ENCODE measurements around the gene AMOT. TPM values are rescaled to one million over a fixed set of nuclear protein-coding genes. Genes with fewer than 3 reads are reported as not detected.

The AMOT gene
- total RNA-seq, 4 donors from 2014 or later = 4.8 to 20.4 (median 11.8) TPM

DNA sequence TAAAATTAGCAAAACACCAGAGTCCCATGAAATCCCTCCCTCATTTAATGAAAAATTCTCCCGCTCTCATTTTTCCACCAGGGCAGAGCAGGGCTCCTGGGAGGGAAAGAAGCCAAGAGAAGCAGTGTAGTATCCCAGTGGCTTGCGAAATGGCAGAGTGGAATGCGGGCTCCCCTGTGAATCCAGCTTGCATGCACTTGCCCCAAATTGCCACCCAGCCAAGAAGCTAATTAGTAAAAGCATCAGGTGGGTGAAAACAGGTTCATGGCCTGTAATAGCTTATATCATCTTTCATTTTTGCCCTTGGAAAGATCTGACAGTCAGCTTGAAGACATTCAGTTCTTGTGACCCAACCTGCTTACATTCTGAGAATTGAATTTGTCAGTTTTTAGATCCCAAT is 10.1 kb downstream of the AMOT start:
- Histone ChIP-seq H3K4me1 (peaks cover 3% of the 10 kb centered on the region), H3K4me3 (no peak overlapping the region), H3K36me3 (no peaks in the 10 kb centered on the region), H3K9me3 (no peaks in the 10 kb centered on the region), H3K27ac (no peak overlapping the region), H3K27me3 (no peaks in the 10 kb centered on the region)
- DNase-seq (ENCODE audit: low spot score in 2 of 2) = no peak
- TF ChIP-seq CTCF (IDR thresholded peaks at IDR 0.05) (no peak), POLR2A (IDR thresholded peaks at IDR 0.05) (no peak), POLR2AphosphoS5 (IDR thresholded peaks at IDR 0.05) (no peak), EP300 (IDR thresholded peaks at IDR 0.05) (no peak)
- 36% methylated on average over 3 of the region's 3 CpGs for WGBS

GRCh38 chrX:112827292-112827903 is 13.2 kb downstream of the AMOT start:
- no peak overlapping the region for H3K27ac ChIP-seq
- no peaks in the 10 kb centered on the region for H3K36me3 ChIP-seq
- TF ChIP-seq CTCF (IDR thresholded peaks at IDR 0.05) (no peak), EP300 (IDR thresholded peaks at IDR 0.05) (no peak), POLR2A (IDR thresholded peaks at IDR 0.05) (no peak), POLR2AphosphoS5 (IDR thresholded peaks at IDR 0.05) (no peak)
- WGBS = 92% methylated on average over 1 of the region's 1 CpG
- no peaks in the 10 kb centered on the region for H3K9me3 ChIP-seq
- no peaks in the 10 kb centered on the region for H3K27me3 ChIP-seq
- DNase-seq (ENCODE audit: low spot score in 2 of 2) = no peak
- H3K4me1 ChIP-seq = peaks cover 3% of the 10 kb centered on the region
- no peak overlapping the region for H3K4me3 ChIP-seq

DNA sequence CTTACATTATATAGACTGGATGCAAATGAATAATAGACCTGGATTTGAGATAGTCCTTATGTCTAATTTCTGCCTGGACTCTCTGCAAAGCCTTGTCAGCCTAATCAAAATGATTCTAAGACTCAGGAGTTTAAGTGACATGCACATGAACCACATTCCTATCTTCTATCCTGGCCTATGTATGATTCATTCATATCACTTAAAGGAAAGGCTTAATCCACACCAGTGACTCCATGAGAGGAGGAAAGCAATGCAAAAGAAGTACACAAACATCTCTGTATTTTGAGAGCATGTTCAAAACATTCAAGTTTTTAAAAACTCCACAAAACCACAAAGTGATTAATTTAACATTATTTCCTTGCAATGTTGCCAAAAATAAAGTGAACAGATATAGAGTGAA is 14.6 kb downstream of the AMOT start:
- no peaks in the 10 kb centered on the region for H3K27me3 ChIP-seq
- no peaks in the 10 kb centered on the region for H3K36me3 ChIP-seq
- no peak overlapping the region for H3K4me3 ChIP-seq
- H3K27ac ChIP-seq = no peak overlapping the region
- TF ChIP-seq CTCF (IDR thresholded peaks at IDR 0.05) = no peak
- H3K4me1 ChIP-seq = peaks cover 3% of the 10 kb centered on the region
- DNase-seq (ENCODE audit: low spot score in 2 of 2) = no peak
- no peaks in the 10 kb centered on the region for H3K9me3 ChIP-seq

- DNase-seq (ENCODE audit: low spot score in 2 of 2) = no peak
- peaks cover 23% of the 10 kb centered on the region for H3K4me1 ChIP-seq
- no peaks in the 10 kb centered on the region for H3K27me3 ChIP-seq
- no peak overlapping the region for H3K27ac ChIP-seq
- 56% methylated on average over 4 of the region's 7 CpGs for WGBS
- no peaks in the 10 kb centered on the region for H3K36me3 ChIP-seq
- TF ChIP-seq EP300 (IDR thresholded peaks at IDR 0.05) (no peak), POLR2A (IDR thresholded peaks at IDR 0.05) (no peak), POLR2AphosphoS5 (IDR thresholded peaks at IDR 0.05) (no peak), CTCF (IDR thresholded peaks at IDR 0.05) (no peak)
- no peak overlapping the region for H3K4me3 ChIP-seq
- H3K9me3 ChIP-seq = no peaks in the 10 kb centered on the region
Observed at GRCh38 chrX:112822892-112823291, 17.7 kb downstream of the AMOT start.

DNA sequence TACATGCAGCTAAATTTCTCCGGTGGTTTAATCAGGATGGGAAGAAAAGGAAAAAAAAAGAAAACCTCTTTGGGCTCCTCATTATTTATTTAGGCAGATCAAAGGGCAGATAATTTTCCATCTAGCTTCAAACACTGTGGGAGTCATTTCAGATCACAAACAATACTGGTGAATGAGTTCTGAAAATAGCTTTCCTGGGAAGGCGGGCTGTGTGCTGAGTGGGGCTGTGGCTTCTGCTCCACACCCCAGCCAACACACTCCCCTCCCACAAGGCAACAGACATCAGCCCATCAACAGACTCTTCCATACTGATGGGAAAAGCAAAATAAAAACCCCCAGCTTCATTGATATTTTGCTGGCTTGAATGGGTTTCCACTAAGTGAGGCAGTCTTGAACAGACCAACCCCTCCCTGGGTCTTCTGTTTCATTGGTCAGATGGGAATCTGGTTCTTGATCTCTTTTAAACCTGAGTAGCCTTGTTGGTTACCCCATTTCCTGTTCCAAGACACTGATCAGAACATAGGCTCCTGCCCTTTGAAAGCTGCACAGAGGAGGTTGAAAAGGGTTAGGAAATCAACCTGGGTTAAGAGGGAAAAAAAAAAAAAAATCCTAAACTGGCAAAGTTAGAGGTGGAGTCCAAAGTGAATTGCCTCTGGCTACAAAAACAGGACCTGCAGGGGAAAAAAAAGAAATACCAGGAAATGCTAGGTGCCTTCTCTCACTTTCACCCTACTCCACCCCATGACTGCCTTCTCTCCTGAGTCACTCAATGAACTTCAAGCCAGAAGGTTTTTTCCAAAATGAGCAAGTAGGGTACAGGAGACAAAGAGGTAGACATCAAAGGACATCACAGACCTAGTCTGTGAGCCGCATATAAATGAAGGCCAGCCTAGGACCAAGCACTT is 20.0 kb downstream of the AMOT start:
- no peak overlapping the region for H3K4me3 ChIP-seq
- WGBS = 71% methylated on average over 3 of the region's 3 CpGs
- no peak for TF ChIP-seq POLR2A (IDR thresholded peaks at IDR 0.05)
- TF ChIP-seq EP300 (IDR thresholded peaks at IDR 0.05) = no peak
- TF ChIP-seq CTCF (IDR thresholded peaks at IDR 0.05) = no peak
- TF ChIP-seq POLR2AphosphoS5 (IDR thresholded peaks at IDR 0.05) = no peak
- H3K4me1 ChIP-seq = peaks cover 23% of the 10 kb centered on the region
- no peaks in the 10 kb centered on the region for H3K9me3 ChIP-seq
- no peaks in the 10 kb centered on the region for H3K27me3 ChIP-seq
- H3K36me3 ChIP-seq = no peaks in the 10 kb centered on the region
- no peak for DNase-seq (ENCODE audit: low spot score in 2 of 2)
- H3K27ac ChIP-seq = no peak overlapping the region

Data from suprapubic skin (tissue), 4 donors.